GM12874 (cell line): ENCODE measurements around the gene MYCN.

ENCODE experiments used
- CTCF ChIP-seq: IDR thresholded peaks from 2 replicates; pipeline ENCODE4 v1.5.1; 2011; ENCODE audit warnings: low read depth, mild to moderate bottlenecking, control low read depth, low read length, moderate library complexity; ENCODE audit not compliant: insufficient read depth

MYCN gene

GRCh38 chr2:15895615-15896469 is 44.5 kb upstream of the MYCN start:
- no peak for TF ChIP-seq CTCF

GRCh38 chr2:15896859-15897258 is 43.5 kb upstream of the MYCN start:
- TF ChIP-seq CTCF, result no peak

DNA sequence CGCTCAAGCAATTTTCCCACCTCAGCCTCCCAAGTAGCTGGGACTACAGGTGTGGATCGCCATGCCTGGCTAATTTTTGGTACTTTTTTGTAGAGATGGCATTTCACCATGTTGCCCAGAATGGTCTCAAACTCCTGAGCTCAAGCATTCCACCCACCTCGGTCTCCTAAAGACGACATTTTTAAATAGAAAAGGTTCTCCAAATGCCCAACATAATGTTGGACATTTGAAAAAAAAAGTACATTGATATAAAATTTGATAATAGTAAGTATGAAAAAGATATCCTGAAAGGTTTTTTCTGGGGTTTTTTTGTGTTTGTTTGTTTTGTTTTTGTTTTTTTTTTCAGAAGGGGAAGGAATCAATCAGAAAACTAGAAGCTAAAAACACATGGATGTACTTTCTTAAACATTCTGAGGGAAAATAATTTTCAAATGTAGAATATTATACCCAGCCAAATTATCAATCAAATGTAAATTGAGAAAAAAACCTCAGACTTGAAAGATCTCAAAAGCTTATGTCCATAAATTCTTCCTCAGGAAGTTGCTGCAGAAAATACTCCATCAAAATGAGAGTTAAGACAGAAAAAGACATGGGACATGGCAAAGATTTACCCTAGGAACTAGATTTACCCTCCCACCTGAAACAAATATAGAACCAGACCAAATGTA is 42.8 kb upstream of the MYCN start:
- TF ChIP-seq CTCF, result no peak

- no peak for TF ChIP-seq CTCF
Measured at GRCh38 chr2:15899327-15899612, 41.1 kb upstream of the MYCN start.

DNA sequence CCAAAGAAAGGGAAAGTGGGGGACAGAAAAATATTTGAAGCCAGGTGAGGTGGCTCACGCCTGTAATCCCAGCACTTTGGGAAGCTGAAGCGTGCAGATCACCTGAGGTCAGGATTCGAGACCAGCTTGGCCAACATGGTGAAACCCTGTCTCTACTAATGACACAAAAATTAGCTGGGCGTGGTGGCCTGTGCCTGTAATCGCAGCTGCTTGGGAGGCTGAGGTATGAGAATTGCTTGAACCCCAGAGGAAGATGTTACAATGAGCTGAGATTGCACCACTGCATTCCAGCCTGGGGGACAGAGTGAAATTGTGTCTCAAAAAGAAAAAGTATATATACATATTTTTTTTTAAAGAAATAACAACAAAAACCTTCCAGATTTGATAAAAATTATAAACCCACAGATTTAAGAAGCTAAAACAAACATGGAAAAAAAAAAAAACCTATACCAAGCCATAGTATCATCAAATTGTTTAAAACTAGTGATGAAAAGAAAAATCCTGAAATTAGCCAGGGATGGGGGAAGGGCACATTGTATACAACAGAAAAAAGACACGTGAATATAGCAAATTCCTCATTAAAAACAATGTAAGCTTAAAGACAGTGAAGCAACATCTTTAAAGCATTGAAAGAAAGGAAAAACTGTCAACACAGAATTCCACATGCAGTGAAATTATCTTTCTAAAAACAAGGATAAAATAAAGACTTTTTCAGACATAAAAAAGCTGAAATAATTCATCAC is 40.4 kb upstream of the MYCN start:
- no peak for TF ChIP-seq CTCF

- TF ChIP-seq CTCF, result no peak
Measured at GRCh38 chr2:15901095-15901807, 39.1 kb upstream of the MYCN start.

DNA sequence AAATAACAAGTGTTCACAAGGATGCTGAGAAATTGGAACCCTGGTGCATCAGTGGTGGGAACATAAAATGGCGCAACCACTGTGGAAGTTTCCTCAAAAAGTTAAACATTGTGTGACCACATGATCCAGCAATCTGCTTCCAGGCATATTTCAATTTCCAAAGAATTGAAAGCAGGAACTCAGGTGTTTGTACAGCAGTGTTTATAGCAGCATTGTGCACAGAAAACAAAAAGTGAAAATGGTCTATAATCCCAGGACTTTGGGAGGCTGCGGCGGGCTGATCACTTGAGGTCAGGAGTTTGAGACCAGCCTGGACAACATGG is 38.6 kb upstream of the MYCN start:
- TF ChIP-seq CTCF, result no peak
